HTR-8/SVneo (cell line): ENCODE measurements around the gene HSPA5.
A peak's percentile ranks its signal among the peaks of the same experiment; 100 is the strongest.
"Not testable (repeated sequence)": the region's sequence is repeated elsewhere in the genome, so short reads cannot be mapped to it uniquely, and the experiment has no call there.

Source experiments
- DNase-seq: peaks from one replicate; pipeline ENCODE4 v3.0.0; 2011; ENCODE audit warnings: low spot score, mixed read lengths; ENCODE audit not compliant: insufficient read length
- FAIRE-seq: peaks from 2 replicates; lab custom pipeline; 2011; peaks lifted over from hg19 to GRCh38; lab: Jason Lieb, UNC

Gene HSPA5

GRCh38 chr9:125241000-125241862 lies at the start of gene HSPA5:
HSPA5 (minus strand) TSS chr9:125241343; CDS start chr9:125241126, 217 bp downstream.
- DNase-seq = peak; percentile 94
- FAIRE-seq = no peak

DNA sequence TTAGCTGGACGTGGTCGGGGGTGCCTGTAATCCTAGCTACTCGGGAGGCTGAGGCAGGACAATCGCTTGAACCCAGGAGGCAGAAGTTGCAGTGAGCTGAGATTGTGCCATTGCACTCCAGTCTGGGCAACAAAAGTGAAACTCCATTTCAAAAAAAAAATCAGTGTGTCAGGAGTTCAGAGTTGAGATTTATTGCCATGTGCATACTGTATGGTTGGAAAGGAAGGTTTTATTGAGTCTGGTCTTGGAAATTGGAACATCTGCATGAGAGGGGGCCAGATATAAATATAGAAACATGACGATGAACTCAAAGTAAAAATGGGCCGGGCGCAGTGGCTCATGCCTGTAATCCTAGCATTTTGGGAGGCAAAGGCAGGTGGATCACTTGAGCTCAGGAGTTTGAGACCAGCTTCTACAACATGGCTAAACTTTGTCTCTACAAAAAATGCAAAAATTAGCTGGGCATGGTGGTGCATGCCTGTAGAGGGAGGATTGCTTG lies 45.8 kb upstream of the HSPA5 start:
- FAIRE-seq, DNase-seq: not testable (repeated sequence)

GRCh38 chr9:125284855-125285254 lies 43.7 kb upstream of the HSPA5 start:
- DNase-seq (no peak), FAIRE-seq (no peak)

DNA sequence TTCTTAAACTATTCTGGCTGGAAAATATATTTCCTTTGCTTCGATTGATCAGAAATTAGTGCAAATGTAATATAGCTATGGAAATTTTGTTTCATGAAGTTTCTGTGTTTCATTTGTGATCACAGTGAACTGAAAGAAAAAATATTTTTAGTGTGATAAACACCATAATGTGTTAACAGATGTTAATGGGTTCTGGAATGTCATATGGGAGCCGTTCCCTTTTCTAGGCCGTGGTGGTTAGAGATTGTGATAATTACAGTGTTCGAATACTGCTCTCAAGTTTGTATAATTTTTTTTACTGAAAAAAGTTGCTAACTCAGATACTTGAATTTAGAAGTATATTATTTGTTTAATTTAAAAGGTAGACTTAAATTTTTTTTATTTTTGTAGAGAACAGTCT lies 39.8 kb upstream of the HSPA5 start:
- no peak for FAIRE-seq
- DNase-seq = no peak

DNA sequence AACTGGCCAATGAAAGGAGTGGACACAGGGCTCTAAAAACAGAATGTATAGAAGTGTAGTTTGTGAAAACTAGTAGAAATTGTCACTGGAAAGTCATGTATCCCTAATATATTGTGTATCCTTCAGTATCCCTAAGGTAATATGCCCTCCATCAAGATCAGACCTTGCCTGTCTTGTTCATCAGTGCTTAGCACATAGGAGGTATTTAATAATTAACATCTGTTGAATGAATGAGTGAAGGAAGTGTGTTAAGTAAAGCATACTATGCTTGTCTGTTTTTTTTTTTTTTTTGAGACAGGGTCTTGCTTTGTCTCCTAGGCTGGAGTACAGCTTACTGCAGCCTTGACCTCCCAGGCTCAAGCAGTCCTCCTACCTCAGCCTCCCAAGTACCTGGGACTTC lies 36.3 kb upstream of the HSPA5 start:
- FAIRE-seq (no peak), DNase-seq (no peak)

- FAIRE-seq = no peak
- no peak for DNase-seq
Observed at GRCh38 chr9:125276771-125277170, 35.6 kb upstream of the HSPA5 start.

DNA sequence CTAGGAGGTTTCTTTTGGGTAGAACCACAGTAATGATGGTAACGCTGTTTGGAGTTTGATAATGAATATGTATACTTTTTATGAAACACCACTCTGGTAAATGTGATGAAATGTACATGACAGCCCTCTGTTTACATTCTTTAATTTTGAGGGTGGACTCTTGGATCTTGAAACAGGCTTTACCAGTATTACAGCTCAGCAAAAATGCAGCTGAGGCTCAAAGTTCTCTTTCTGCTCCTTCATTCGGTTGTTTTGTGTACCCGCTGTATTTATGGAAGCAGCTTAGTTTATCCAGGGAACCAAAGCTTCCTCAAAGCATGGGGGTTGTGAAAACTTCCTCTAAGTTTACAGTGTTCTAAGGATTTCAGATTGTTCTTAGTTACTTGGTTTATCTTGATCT lies 31.6 kb upstream of the HSPA5 start:
- DNase-seq (no peak), FAIRE-seq (no peak)

- DNase-seq = no peak
- no peak for FAIRE-seq
Observed at GRCh38 chr9:125271081-125271480, 29.9 kb upstream of the HSPA5 start.

- FAIRE-seq (no peak), DNase-seq (no peak)
Observed at GRCh38 chr9:125269014-125269397, 27.9 kb upstream of the HSPA5 start.

DNA sequence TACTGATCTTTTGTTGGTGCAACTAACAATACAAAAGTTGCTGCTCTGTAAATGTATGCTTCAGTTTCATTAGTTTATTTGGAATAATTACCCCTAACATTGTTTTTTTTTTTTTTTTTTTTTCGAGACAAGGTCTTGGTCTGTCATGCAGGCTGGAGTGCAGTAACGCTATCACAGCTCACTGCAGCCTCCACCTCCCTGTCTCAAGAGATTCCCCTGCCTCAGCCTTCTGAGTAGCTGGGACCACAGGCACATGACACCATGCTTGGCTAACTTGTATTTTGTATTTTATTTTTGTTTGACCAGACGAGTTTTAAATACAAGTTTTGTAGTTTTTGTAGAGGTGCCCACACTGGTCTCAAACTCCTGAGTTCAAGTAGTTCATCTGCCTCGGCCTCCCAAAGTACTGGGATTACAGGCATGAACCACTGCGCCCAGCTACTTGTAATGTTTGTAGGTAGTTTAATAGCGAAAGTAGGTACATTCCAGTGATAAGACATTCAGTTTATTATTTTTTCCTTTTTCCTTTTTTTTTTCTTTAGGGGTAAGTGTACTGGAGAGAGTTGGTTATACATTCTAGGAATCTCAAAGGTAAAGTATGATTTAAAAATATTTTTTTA lies 27.4 kb upstream of the HSPA5 start:
- no peak for DNase-seq
- no peak for FAIRE-seq

DNA sequence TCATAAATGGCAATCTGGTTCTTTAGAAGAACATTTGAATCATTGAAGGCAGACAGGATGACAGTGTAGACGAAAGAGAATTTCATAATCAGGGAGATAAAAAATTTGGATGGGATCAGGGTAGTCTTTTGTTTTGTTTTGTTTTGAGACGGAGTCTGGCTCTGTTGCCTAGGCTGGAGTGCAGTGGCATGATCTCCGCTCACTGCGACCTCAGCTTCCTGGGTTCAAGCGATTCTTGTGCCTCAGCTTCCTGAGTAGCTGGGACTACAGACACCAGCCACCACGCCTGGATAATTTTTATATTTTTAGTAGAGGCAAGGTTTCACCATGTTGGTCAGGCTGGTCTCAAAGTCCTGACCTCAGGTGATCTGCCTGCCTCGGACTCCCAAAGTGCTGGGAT lies 22.9 kb upstream of the HSPA5 start:
- not testable (repeated sequence) for FAIRE-seq, DNase-seq

GRCh38 chr9:125262294-125262991 lies 21.3 kb upstream of the HSPA5 start:
- no peak for DNase-seq
- no peak for FAIRE-seq

DNA sequence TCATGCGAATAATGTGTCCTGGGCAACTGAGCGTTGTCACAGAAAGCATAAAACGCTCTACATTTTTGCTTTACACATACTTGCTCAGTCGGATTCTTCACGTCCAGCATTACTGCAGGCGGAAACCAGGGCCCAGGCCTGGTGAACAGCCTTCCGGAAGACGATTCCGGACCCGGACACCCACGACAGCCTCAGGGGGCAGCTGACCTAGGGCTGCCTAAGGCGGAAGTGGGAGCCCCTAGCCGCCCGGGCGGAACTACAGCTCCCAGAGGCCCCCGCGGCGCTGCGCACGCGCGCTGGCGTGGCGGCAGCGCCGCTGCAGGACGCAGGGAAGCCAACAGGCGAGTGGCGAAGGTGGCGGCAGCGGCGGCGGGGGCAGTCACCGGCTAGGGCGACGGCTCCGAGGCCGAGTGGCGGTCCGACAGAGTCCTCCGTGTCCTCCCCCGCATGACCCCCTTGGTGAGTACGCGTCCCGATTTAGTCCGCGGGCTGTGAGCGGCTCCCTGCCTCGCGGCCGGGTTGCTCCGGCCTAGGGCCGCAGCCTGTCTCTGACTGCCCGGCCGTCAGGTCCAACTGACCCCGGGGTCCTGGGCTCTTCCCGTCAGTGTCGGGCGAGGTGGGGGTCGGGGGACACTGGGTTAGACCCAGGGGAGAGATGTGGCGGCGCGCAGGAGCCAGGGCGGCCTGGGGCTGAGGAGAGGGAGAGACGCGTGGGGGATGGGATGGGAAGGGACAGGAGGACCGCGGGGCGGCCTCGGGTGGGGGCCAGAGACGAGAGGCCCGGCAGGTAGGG lies 20.6 kb upstream of the HSPA5 start, which contains the start of gene GAPVD1:
Gene GAPVD1, plus strand, starts transcription at position 326 of the 793 bp plus-strand sequence. CDS start 37,096 bp downstream, outside the sequence.
- FAIRE-seq = no peak

DNA sequence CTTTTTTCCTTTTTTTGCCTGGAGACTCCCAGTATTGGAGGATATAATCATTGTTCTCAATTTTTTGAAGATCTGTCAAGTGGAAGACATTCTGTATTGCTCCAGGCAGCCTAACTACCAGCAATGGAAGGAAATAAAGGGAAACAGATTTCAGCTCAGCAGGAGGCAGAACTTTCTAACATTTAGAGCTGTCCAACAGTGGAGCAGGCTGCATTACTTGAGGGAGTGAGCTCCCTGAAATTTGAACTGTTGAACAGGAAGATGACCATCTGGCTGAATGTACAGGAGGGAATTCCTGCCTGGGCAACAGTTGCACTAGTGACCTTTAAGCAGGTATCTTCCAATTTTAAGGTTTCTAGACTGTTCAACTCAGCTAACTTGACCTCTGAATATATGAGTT lies 19.4 kb upstream of the HSPA5 start:
- no peak for FAIRE-seq
- no peak for DNase-seq

More for the DNA sequence above, 20.6 kb upstream of the HSPA5 start, which contains the start of gene GAPVD1:
- peak; percentile 94 for DNase-seq

GRCh38 chr9:125258832-125259534 lies 17.8 kb upstream of the HSPA5 start:
- no peak for FAIRE-seq
- DNase-seq = no peak

DNA sequence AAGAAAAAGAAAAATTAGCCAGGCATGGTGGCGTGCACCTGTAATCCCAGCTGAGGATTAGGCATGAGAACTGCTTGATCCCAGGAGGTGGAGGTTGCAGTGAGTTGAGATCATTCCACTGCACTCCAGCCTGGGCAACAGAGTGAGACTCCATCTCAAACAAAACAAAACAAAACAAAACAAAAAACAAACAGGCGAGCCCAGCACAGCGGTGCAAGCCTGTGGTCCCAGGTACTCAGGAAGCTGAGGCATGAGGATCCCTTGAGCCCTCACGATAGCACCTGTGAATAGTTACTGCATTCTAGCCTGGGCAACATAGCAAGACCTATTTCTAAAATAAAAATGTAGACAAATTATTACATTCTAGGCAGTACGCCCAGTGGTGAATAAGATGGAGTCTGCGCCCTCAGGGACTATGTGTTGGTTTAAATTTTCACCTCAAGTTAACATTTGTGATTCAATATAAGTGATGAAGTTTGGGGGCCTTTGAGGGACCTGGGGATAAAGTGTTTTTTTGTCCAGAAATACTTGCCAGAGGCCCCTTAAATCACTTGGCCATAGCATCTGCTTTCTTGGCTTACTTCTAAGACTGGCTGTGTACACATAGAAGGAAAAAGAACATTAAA lies 17.1 kb upstream of the HSPA5 start:
- FAIRE-seq (no peak), DNase-seq (no peak)

GRCh38 chr9:125255781-125256391 lies 14.7 kb upstream of the HSPA5 start:
- DNase-seq = no peak
- FAIRE-seq = no peak

DNA sequence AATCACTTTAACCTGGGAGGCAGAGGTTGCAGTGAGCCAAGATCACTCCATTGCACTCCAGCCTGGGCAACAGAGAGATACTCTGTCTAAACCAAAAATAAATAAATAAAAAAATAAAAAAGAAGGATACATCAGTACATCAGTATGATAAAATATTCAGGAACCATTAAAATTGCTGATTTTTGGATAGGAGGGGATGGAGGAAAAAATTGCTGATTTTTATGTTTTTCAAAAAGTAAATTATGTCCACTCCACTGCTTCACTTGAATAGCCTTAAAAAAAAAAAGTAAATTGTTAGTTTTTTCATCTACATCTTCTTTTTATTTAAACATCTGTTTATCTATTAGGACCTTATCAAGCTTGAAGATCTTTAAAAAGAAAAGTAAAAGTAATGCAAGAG lies 13.1 kb upstream of the HSPA5 start:
- FAIRE-seq = no peak
- DNase-seq = no peak
